ENCODE results near the gene LRRTM4. TPM values are rescaled to one million over a fixed set of nuclear protein-coding genes. Genes with fewer than 3 reads are reported as not detected.

Gene LRRTM4
- polyA plus RNA-seq, 1 donor from 2014 or later, result 37.1 TPM

DNA sequence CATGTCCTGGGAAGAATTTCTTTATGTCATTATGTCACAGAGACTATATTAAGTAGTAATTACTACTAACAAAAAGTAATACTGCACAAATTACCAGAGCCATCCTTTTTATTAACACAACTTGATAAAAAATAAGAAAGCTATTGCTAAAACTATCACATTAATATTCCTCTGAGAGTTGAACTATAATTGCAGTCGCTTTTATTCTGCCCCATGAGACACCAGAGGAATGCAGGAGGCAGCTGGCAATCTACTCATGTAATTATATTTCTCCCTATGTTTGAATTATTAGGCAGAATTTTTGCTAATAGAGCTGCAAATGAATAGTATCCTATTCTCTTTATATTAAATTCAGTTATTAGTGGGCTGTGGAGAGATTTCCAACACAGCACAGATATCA lies 220.7 kb downstream of the LRRTM4 start:
- Histone ChIP-seq H3K4me2 (ENCODE audit: low read length) (no peak overlapping the region), H3F3A (ENCODE audit: insufficient read depth, low read length, poor library complexity, severe bottlenecking) (no peaks in the 10 kb centered on the region), H3K27me3 (ENCODE audit: insufficient read depth, low read depth, low read length) (no peaks in the 10 kb centered on the region), H3K4me3 (ENCODE audit: low read length) (no peak overlapping the region), H3K9me2 (ENCODE audit: insufficient read depth, low read length) (no peaks in the 10 kb centered on the region), H3K36me3 (ENCODE audit: insufficient read depth, low read length) (no peaks in the 10 kb centered on the region), H3K27ac (ENCODE audit: low read length) (no peak overlapping the region), H3K79me2 (replicated peaks; ENCODE audit: insufficient read depth, low read length) (no peaks in the 10 kb centered on the region), H4K20me1 (ENCODE audit: insufficient read depth) (no peaks in the 10 kb centered on the region), H3K9ac (ENCODE audit: low read length) (no peak overlapping the region), H3K9me3 (ENCODE audit: low read length) (no peaks in the 10 kb centered on the region), H2AFZ (ENCODE audit: low read depth, low read length) (no peak overlapping the region)
- no peak for TF ChIP-seq SMC3 (conservative IDR thresholded peaks at IDR 0.05; ENCODE audit: poor library complexity)
- no peak for TF ChIP-seq RAD21 (conservative IDR thresholded peaks at IDR 0.05)
- no peak for TF ChIP-seq MXI1 (conservative IDR thresholded peaks at IDR 0.05; ENCODE audit: poor library complexity, severe bottlenecking)
- no peak for TF ChIP-seq EZH2 (IDR thresholded peaks at IDR 0.05; ENCODE audit: borderline replicate concordance, insufficient read depth, low read length, poor library complexity, severe bottlenecking)
- TF ChIP-seq, protein P1, sequence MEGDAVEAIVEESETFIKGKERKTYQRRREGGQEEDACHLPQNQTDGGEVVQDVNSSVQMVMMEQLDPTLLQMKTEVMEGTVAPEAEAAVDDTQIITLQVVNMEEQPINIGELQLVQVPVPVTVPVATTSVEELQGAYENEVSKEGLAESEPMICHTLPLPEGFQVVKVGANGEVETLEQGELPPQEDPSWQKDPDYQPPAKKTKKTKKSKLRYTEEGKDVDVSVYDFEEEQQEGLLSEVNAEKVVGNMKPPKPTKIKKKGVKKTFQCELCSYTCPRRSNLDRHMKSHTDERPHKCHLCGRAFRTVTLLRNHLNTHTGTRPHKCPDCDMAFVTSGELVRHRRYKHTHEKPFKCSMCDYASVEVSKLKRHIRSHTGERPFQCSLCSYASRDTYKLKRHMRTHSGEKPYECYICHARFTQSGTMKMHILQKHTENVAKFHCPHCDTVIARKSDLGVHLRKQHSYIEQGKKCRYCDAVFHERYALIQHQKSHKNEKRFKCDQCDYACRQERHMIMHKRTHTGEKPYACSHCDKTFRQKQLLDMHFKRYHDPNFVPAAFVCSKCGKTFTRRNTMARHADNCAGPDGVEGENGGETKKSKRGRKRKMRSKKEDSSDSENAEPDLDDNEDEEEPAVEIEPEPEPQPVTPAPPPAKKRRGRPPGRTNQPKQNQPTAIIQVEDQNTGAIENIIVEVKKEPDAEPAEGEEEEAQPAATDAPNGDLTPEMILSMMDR (IDR thresholded peaks at IDR 0.05; ENCODE audit: poor library complexity, severe bottlenecking), result no peak
- no peak for TF ChIP-seq POLR2AphosphoS5 (IDR thresholded peaks at IDR 0.05)
- TF ChIP-seq TAF1 (IDR thresholded peaks at IDR 0.05; ENCODE audit: low read depth), result no peak

DNA sequence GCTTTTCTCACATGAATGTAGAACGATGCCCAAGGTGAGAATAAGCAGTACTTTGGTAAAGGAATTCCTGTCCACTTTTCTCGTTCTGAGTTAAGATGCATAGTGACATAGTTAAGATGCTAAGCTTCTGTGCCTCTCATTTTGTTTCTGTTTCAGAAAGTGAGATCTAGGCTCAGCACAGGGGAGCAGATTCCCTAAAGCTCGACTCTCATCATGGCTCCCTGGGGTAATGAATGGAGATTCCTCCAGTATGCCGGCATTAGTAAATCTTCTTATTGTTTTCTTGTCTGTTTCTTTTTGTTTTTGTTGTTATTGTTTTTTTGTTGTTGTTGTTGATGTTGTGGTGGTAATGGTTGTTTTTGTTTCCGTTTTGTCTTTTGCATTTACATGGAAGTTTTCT lies 225.4 kb downstream of the LRRTM4 start:
- Histone ChIP-seq H3K36me3 (ENCODE audit: insufficient read depth, low read length) (no peaks in the 10 kb centered on the region), H3K4me3 (ENCODE audit: low read length) (no peak overlapping the region), H3F3A (ENCODE audit: insufficient read depth, low read length, poor library complexity, severe bottlenecking) (no peaks in the 10 kb centered on the region), H3K27me3 (ENCODE audit: insufficient read depth, low read depth, low read length) (no peaks in the 10 kb centered on the region), H4K20me1 (ENCODE audit: insufficient read depth) (no peaks in the 10 kb centered on the region), H3K4me2 (ENCODE audit: low read length) (no peak overlapping the region), H3K79me2 (replicated peaks; ENCODE audit: insufficient read depth, low read length) (no peaks in the 10 kb centered on the region), H3K9me3 (ENCODE audit: low read length) (no peaks in the 10 kb centered on the region), H3K9me2 (ENCODE audit: insufficient read depth, low read length) (no peaks in the 10 kb centered on the region), H2AFZ (ENCODE audit: low read depth, low read length) (no peak overlapping the region), H3K9ac (ENCODE audit: low read length) (no peak overlapping the region), H3K27ac (ENCODE audit: low read length) (no peak overlapping the region)
- TF ChIP-seq EZH2 (IDR thresholded peaks at IDR 0.05; ENCODE audit: borderline replicate concordance, insufficient read depth, low read length, poor library complexity, severe bottlenecking) (no peak), MXI1 (conservative IDR thresholded peaks at IDR 0.05; ENCODE audit: poor library complexity, severe bottlenecking) (no peak), RAD21 (conservative IDR thresholded peaks at IDR 0.05) (no peak), TAF1 (IDR thresholded peaks at IDR 0.05; ENCODE audit: low read depth) (no peak), EP300 (conservative IDR thresholded peaks at IDR 0.05; ENCODE audit: poor library complexity, severe bottlenecking) (no peak), POLR2AphosphoS5 (IDR thresholded peaks at IDR 0.05) (no peak)

DNA sequence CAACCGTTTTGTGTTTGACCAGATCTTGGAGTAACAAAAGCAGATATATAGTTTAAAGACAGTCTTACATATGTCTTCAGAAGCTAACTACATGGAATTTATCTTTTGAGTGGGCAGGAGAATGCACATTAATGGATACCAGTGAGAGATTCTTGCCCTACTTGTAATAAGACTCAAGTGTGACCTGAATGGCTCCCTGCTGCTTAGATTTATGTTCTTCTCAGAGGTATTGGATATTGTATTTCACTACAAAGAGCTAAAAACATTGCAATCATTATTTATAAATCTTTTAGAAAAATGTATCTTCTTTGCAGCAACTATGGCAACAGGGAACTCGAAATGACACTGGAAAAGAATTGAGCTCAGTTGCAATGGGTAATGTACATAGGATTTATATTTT lies 227.7 kb downstream of the LRRTM4 start:
- Histone ChIP-seq H3K27ac (ENCODE audit: low read length) (no peak overlapping the region), H3K9ac (ENCODE audit: low read length) (no peak overlapping the region), H3K9me2 (ENCODE audit: insufficient read depth, low read length) (no peaks in the 10 kb centered on the region), H3K36me3 (ENCODE audit: insufficient read depth, low read length) (no peaks in the 10 kb centered on the region), H3K9me3 (ENCODE audit: low read length) (no peaks in the 10 kb centered on the region), H3K4me3 (ENCODE audit: low read length) (no peak overlapping the region), H3K4me2 (ENCODE audit: low read length) (no peak overlapping the region), H4K20me1 (ENCODE audit: insufficient read depth) (no peaks in the 10 kb centered on the region), H2AFZ (ENCODE audit: low read depth, low read length) (no peak overlapping the region), H3F3A (ENCODE audit: insufficient read depth, low read length, poor library complexity, severe bottlenecking) (no peaks in the 10 kb centered on the region), H3K27me3 (ENCODE audit: insufficient read depth, low read depth, low read length) (no peaks in the 10 kb centered on the region), H3K79me2 (replicated peaks; ENCODE audit: insufficient read depth, low read length) (no peaks in the 10 kb centered on the region)
- TF ChIP-seq EP300 (conservative IDR thresholded peaks at IDR 0.05; ENCODE audit: poor library complexity, severe bottlenecking) (no peak), POLR2AphosphoS5 (IDR thresholded peaks at IDR 0.05) (peak; percentile 84), SMC3 (conservative IDR thresholded peaks at IDR 0.05; ENCODE audit: poor library complexity) (no peak), EZH2 (IDR thresholded peaks at IDR 0.05; ENCODE audit: borderline replicate concordance, insufficient read depth, low read length, poor library complexity, severe bottlenecking) (no peak), RAD21 (conservative IDR thresholded peaks at IDR 0.05) (no peak), TAF1 (IDR thresholded peaks at IDR 0.05; ENCODE audit: low read depth) (no peak), MXI1 (conservative IDR thresholded peaks at IDR 0.05; ENCODE audit: poor library complexity, severe bottlenecking) (no peak)
- TF ChIP-seq, protein P2, sequence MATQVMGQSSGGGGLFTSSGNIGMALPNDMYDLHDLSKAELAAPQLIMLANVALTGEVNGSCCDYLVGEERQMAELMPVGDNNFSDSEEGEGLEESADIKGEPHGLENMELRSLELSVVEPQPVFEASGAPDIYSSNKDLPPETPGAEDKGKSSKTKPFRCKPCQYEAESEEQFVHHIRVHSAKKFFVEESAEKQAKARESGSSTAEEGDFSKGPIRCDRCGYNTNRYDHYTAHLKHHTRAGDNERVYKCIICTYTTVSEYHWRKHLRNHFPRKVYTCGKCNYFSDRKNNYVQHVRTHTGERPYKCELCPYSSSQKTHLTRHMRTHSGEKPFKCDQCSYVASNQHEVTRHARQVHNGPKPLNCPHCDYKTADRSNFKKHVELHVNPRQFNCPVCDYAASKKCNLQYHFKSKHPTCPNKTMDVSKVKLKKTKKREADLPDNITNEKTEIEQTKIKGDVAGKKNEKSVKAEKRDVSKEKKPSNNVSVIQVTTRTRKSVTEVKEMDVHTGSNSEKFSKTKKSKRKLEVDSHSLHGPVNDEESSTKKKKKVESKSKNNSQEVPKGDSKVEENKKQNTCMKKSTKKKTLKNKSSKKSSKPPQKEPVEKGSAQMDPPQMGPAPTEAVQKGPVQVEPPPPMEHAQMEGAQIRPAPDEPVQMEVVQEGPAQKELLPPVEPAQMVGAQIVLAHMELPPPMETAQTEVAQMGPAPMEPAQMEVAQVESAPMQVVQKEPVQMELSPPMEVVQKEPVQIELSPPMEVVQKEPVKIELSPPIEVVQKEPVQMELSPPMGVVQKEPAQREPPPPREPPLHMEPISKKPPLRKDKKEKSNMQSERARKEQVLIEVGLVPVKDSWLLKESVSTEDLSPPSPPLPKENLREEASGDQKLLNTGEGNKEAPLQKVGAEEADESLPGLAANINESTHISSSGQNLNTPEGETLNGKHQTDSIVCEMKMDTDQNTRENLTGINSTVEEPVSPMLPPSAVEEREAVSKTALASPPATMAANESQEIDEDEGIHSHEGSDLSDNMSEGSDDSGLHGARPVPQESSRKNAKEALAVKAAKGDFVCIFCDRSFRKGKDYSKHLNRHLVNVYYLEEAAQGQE (IDR thresholded peaks at IDR 0.05; ENCODE audit: borderline replicate concordance), result peak; percentile 25
- TF ChIP-seq, protein P1 (IDR thresholded peaks at IDR 0.05; ENCODE audit: poor library complexity, severe bottlenecking), result no peak
